Activated T-cell treated with anti-CD3 and anti-CD28 coated beads, Interleukin-2, amount 50 U/mL, for 72 hours (primary cell): ENCODE results near the gene TNFSF18. TPM values are rescaled to one million over a fixed set of nuclear protein-coding genes. Genes with fewer than 3 reads are reported as not detected.

Experiments
- ATAC-seq, 2 donors: fragments of 150-1000 bp; cut with Tn5 transposase; replicated peaks in 1 of 2; 2 replicates each; pipeline ENCODE4 v1.10.0; 2021; ENCODE audit warnings: moderate library complexity in 2 of 2, mild to moderate bottlenecking in 1 of 2
- DNase-seq, 2 donors: peaks; one replicate each; pipeline ENCODE4 v3.0.0; 2021 to 2022; ENCODE audit warnings: mixed read lengths in 1 of 2
- H3K27ac Mint-ChIP-seq: one replicate; pipeline ENCODE4 v1.8.0; 2022; ENCODE audit warnings: mild to moderate bottlenecking, moderate library complexity, mixed read lengths
- H3K27me3 Mint-ChIP-seq: one replicate; pipeline ENCODE4 v1.8.0; 2022; ENCODE audit warnings: low read depth, mixed read lengths
- H3K36me3 Mint-ChIP-seq, 2 donors: one replicate each; pipeline ENCODE4 v1.8.0; 2022; ENCODE audit warnings: mixed read lengths in 2 of 2, mild to moderate bottlenecking in 1 of 2; ENCODE audit not compliant: insufficient read depth in 2 of 2
- H3K4me1 Mint-ChIP-seq: one replicate; pipeline ENCODE4 v1.8.0; 2022; ENCODE audit warnings: low read depth, mixed read lengths
- H3K4me3 Mint-ChIP-seq, 2 donors: one replicate each; pipeline ENCODE4 v1.8.0; 2022; ENCODE audit warnings: mild to moderate bottlenecking in 2 of 2, mixed read lengths in 2 of 2, moderate library complexity in 2 of 2
- H3K9me3 Mint-ChIP-seq, 2 donors: one replicate each; pipeline ENCODE4 v1.8.0; 2022; ENCODE audit warnings: mixed read lengths in 2 of 2
- total RNA-seq, 2 donors: library from RNA; stranded (reverse); gene quantifications; one replicate each; pipeline ENCODE4 v1.2.3, GENCODE V29; 2022

TNFSF18 gene
- total RNA-seq, 2 donors from 2014 or later: not detected

- Mint-ChIP-seq H3K4me3 (no peak overlapping the region), H3K36me3 (peaks cover 0 to 6% of the 10 kb centered on the region in 2 donors), H3K27me3 (peaks cover 9% of the 10 kb centered on the region), H3K27ac (no peak overlapping the region), H3K9me3 (peaks cover 0 to 1% of the 10 kb centered on the region in 2 donors), H3K4me1 (no peaks in the 10 kb centered on the region)
- no peak for DNase-seq
- no peak for ATAC-seq
Observed at GRCh38 chr1:172991674-172992400, 58.9 kb downstream of the TNFSF18 start.

- Mint-ChIP-seq H3K4me1 (no peaks in the 10 kb centered on the region), H3K9me3 (peaks cover 0 to 1% of the 10 kb centered on the region in 2 donors), H3K4me3 (no peak overlapping the region), H3K36me3 (peaks cover 0 to 5% of the 10 kb centered on the region in 2 donors), H3K27ac (no peak overlapping the region), H3K27me3 (peaks cover 9% of the 10 kb centered on the region)
- DNase-seq (no peak), ATAC-seq (no peak)
Observed at GRCh38 chr1:172990598-172991215, 60.0 kb downstream of the TNFSF18 start.

Other genes with a start within 250 kb of the TNFSF18 start
- gene TNFSF4, start 156.4 kb upstream of the TNFSF18 start, total RNA-seq: 1 to 10 TPM; 2.0 to 2.4 TPM